Lung (tissue), 12 donors: Measurements from ENCODE around the gene GNAS-AS1. TPM values are rescaled to one million over a fixed set of nuclear protein-coding genes. Genes with fewer than 3 reads are reported as not detected.

Experiments used
- ATAC-seq: fragments of 200-7000 bp; cut with Tn5 transposase; one replicate; pipeline ENCODE4 v1.9.1; 2020; ENCODE audit warnings: moderate number of reproducible peaks; ENCODE audit not compliant: insufficient read depth, low FRiP score
- DNase-seq, 3 donors: peaks; one replicate each; pipeline ENCODE4 v3.0.0-alpha.2; 2013 to 2017
- H3K27ac ChIP-seq, 2 donors: one replicate each; pipeline ENCODE4 v1.5.1; 2013; ENCODE audit warnings: mild to moderate bottlenecking in 2 of 2, moderate library complexity in 2 of 2, control low read depth in 1 of 2, inconsistent platforms in 1 of 2, low read depth in 1 of 2, low read length in 1 of 2
- H3K27me3 ChIP-seq, 3 donors: one replicate each; pipeline ENCODE4 v1.5.1; 2013; ENCODE audit warnings: low read length in 2 of 3; ENCODE audit not compliant: control insufficient read depth in 3 of 3, insufficient read depth in 3 of 3
- H3K36me3 ChIP-seq, 4 donors: one replicate each; pipeline ENCODE4 v1.5.1; 2013; ENCODE audit warnings: low read length in 4 of 4, mild to moderate bottlenecking in 1 of 4, moderate library complexity in 1 of 4; ENCODE audit not compliant: control insufficient read depth in 4 of 4, insufficient read depth in 4 of 4
- H3K4me1 ChIP-seq, 5 donors: one replicate each; pipeline ENCODE4 v1.5.1; 2013; ENCODE audit warnings: low read length in 5 of 5, mild to moderate bottlenecking in 2 of 5, moderate library complexity in 1 of 5; ENCODE audit not compliant: control insufficient read depth in 5 of 5, insufficient read depth in 5 of 5
- H3K4me3 ChIP-seq: one replicate; pipeline ENCODE4 v1.5.1; 2013; ENCODE audit warnings: mild to moderate bottlenecking, control low read depth, moderate library complexity
- H3K9ac ChIP-seq, 2 donors: one replicate each; pipeline ENCODE4 v1.5.1; 2013; ENCODE audit warnings: low read length in 2 of 2, control low read depth in 1 of 2; ENCODE audit not compliant: insufficient read depth in 1 of 2
- H3K9me3 ChIP-seq, 4 donors: one replicate each; pipeline ENCODE4 v1.5.1; 2013; ENCODE audit warnings: low read length in 3 of 4, mild to moderate bottlenecking in 1 of 4, moderate library complexity in 1 of 4; ENCODE audit not compliant: control insufficient read depth in 4 of 4, insufficient read depth in 3 of 4
- WGBS, 2 donors: extraction: QIAGEN DNeasy Blood & Tissue Kit; methylation state at CpG; one replicate each; pipeline ENCODE4 v1.1.7; 2013; 5-methylcytosine and 5-hydroxymethylcytosine counted together
- polyA plus RNA-seq, 2 donors: library from polyadenylated mRNA; stranded (reverse); fragments of 200-250 nt; gene quantifications; one replicate each; pipeline ENCODE4 v1.2.1, GENCODE V29; 2013
- total RNA-seq, 2 donors: library from RNA; depleted of rRNA in 1 of 2; stranded (reverse); fragments of >200 nt in 1 of 2; gene quantifications; one replicate each; pipeline ENCODE4 v1.2.1, GENCODE V29; 2014 to 2021
- TF ChIP-seq, protein P1 (sequence below): IDR thresholded peaks from 2 replicates; pipeline ENCODE4 v1.5.1; 2012; ENCODE audit warnings: mild to moderate bottlenecking; ENCODE audit errors: control extremely low read depth, extremely low read depth
- donor health status: control.
- donor health status: control.
- donor health status: Bipolar disorder and iron deficiency.
- donor health status: healthy.
- donor health status: DM: yes; HTN: yes; CAD: no.

The GNAS-AS1 gene
- total and polyA plus RNA-seq, 4 donors: 0.07 to 1.9 (median 0.74) TPM

GRCh38 chr20:58886546-58886945 lies 35.8 kb upstream of the GNAS-AS1 start:
- DNase-seq: no peak
- Histone ChIP-seq H3K9ac (no peak overlapping the region), H3K4me3 (no peak overlapping the region), H3K9me3 (no peaks in the 10 kb centered on the region), H3K27me3 (no peaks in the 10 kb centered on the region), H3K36me3 (no peaks in the 10 kb centered on the region), H3K27ac (no peak overlapping the region), H3K4me1 (peaks cover 0 to 16% (median 0%) of the 10 kb centered on the region in 5 donors)
- TF ChIP-seq, protein P1, sequence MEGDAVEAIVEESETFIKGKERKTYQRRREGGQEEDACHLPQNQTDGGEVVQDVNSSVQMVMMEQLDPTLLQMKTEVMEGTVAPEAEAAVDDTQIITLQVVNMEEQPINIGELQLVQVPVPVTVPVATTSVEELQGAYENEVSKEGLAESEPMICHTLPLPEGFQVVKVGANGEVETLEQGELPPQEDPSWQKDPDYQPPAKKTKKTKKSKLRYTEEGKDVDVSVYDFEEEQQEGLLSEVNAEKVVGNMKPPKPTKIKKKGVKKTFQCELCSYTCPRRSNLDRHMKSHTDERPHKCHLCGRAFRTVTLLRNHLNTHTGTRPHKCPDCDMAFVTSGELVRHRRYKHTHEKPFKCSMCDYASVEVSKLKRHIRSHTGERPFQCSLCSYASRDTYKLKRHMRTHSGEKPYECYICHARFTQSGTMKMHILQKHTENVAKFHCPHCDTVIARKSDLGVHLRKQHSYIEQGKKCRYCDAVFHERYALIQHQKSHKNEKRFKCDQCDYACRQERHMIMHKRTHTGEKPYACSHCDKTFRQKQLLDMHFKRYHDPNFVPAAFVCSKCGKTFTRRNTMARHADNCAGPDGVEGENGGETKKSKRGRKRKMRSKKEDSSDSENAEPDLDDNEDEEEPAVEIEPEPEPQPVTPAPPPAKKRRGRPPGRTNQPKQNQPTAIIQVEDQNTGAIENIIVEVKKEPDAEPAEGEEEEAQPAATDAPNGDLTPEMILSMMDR: no peak
- ATAC-seq: no peak

- TF ChIP-seq, protein P1: no peak
- ATAC-seq: no peak
- 51 to 65% methylated on average over 3 of the region's 3 CpGs for WGBS, 2 donors
- no peak overlapping the region for H3K27ac ChIP-seq
- H3K4me3 ChIP-seq: no peak overlapping the region
- H3K4me1 ChIP-seq: peaks cover 0 to 9% (median 0%) of the 10 kb centered on the region in 5 donors
- no peaks in the 10 kb centered on the region for H3K9me3 ChIP-seq
- no peak for DNase-seq
- no peaks in the 10 kb centered on the region for H3K36me3 ChIP-seq
- H3K27me3 ChIP-seq: no peaks in the 10 kb centered on the region
- H3K9ac ChIP-seq: no peak overlapping the region
These were observed 34.3 kb upstream of the GNAS-AS1 start for GRCh38 chr20:58884966-58885365.

GRCh38 chr20:58883241-58883691 lies 32.6 kb upstream of the GNAS-AS1 start:
- ATAC-seq (no peak), DNase-seq (peak; percentile 33 to 63 (median 46))
- H3K36me3 ChIP-seq: no peaks in the 10 kb centered on the region
- H3K27ac ChIP-seq: no peak overlapping the region
- H3K4me3 ChIP-seq: no peak overlapping the region
- TF ChIP-seq, protein P1: no peak
- peaks cover 0 to 9% (median 0%) of the 10 kb centered on the region in 5 donors for H3K4me1 ChIP-seq
- WGBS, 2 donors: 77 to 94% methylated on average over 9 of the region's 9 CpGs
- H3K9me3 ChIP-seq: no peaks in the 10 kb centered on the region
- no peak overlapping the region for H3K9ac ChIP-seq
- H3K27me3 ChIP-seq: no peaks in the 10 kb centered on the region

GRCh38 chr20:58882704-58883089 lies 32.0 kb upstream of the GNAS-AS1 start:
- Histone ChIP-seq H3K36me3 (no peaks in the 10 kb centered on the region), H3K9me3 (no peaks in the 10 kb centered on the region), H3K4me3 (no peak overlapping the region), H3K4me1 (peaks cover 0 to 4% (median 0%) of the 10 kb centered on the region in 5 donors), H3K27ac (no peak overlapping the region), H3K27me3 (no peaks in the 10 kb centered on the region), H3K9ac (no peak overlapping the region)
- WGBS, 2 donors: 73 to 94% methylated on average over 5 of the region's 5 CpGs
- TF ChIP-seq, protein P1: no peak
- DNase-seq (no peak), ATAC-seq (no peak)
